Measurements from ENCODE around the gene ZNF556. TPM values are rescaled to one million over a fixed set of nuclear protein-coding genes. Genes with fewer than 3 reads are reported as not detected.

ZNF556 gene
- total and polyA plus RNA-seq, 2 experiments from 2014 or later = not detected

DNA sequence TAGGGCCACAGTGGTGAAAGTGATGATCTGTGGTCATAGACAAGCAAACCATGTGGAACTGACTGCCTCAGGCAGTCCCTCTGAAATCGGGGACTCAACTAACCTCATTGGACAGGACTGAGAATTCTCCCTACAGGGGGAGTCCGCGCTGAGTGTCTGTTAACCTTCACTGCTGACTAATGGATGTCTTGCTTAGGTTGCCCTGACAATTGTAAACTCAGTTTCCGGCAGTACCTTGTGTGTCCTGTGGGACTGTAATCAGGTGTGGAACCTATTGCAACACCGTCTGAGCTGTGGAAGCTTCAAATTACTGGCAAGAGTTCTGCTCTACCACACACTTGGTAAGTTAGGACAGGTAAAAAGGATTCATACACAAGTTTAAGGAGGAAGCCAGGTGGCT, 55.9 kb downstream of the ZNF556 start:
- no peaks in the 10 kb centered on the region for H3K79me2 ChIP-seq (replicated peaks; ENCODE audit: insufficient read depth)
- DNase-seq (ENCODE audit: low spot score) = peak; percentile 73

DNA sequence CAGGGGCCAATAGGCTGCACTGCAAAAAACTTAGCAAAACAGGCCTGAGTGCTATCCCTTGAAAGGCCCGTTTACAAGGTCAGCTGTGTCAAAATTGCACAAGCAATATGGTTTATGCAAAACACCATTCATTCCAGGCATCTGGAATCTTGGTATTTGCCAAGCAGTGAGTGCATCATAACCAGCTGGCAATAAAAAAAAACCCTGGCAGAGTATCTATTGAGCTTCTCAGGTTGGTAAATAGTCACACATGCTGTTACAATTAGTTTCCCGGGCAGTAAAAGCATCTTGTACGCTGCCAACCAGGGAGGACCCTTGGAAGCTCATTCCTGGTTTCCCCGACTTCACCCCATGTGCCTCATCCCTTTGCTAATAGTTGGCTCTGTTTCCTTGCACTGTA, 56.4 kb downstream of the ZNF556 start:
- H3K4me1 ChIP-seq (ENCODE audit: insufficient read depth) = peaks cover 8% of the 10 kb centered on the region; the same call in 1 of the 2 replicates
- DNase-seq (ENCODE audit: low spot score) (no peak), ATAC-seq (no peak)
- Mint-ChIP-seq H3K27ac (no peak overlapping the region), H3K36me3 (ENCODE audit: low read depth) (peaks cover 20% of the 10 kb centered on the region; the same call in 2 of the 3 replicates), H3K4me1 (peaks cover 5% of the 10 kb centered on the region; the same call in 1 of the 3 replicates), H3K9me3 (peaks cover 54% of the 10 kb centered on the region), H3K4me3 (no peak overlapping the region), H3K27me3 (ENCODE audit: insufficient read depth, low read depth, poor library complexity) (peaks cover 10% of the 10 kb centered on the region)
- peaks cover 16% of the 10 kb centered on the region; the same call in 1 of the 2 replicates for H3K36me3 ChIP-seq (ENCODE audit: insufficient read depth)
- H3F3A ChIP-seq (replicated peaks; ENCODE audit: low read depth) = no peaks in the 10 kb centered on the region
- no peaks in the 10 kb centered on the region for H3K9me2 ChIP-seq (ENCODE audit: insufficient read depth)
- no peaks in the 10 kb centered on the region for H4K20me1 ChIP-seq (replicated peaks; ENCODE audit: insufficient read depth)
- no peaks in the 10 kb centered on the region for H3K27me3 ChIP-seq (ENCODE audit: insufficient read depth)
- no peak overlapping the region for H2AFZ ChIP-seq
- H3K4me3 ChIP-seq = no peak overlapping the region
- H3K4me2 ChIP-seq = no peak overlapping the region
- H3K27ac ChIP-seq (ENCODE audit: low read depth) = no peak overlapping the region
- H3K79me2 ChIP-seq (replicated peaks; ENCODE audit: insufficient read depth) = no peaks in the 10 kb centered on the region
- TF ChIP-seq JUNB (IDR thresholded peaks at IDR 0.05; ENCODE audit: unreplicated experiment) (no peak), CTCF (conservative IDR thresholded peaks at IDR 0.05; ENCODE audit: low read depth in 2 of 2) (no peak), ZNF114 (CRISPR knock-in tag; IDR thresholded peaks at IDR 0.05) (no peak), POLR2AphosphoS5 (IDR thresholded peaks at IDR 0.05; ENCODE audit: low read depth) (no peak), ZNF331 (CRISPR knock-in tag; IDR thresholded peaks at IDR 0.05; ENCODE audit: low read depth) (no peak), CREB1 (CRISPR knock-in tag; IDR thresholded peaks at IDR 0.05; ENCODE audit: low read depth) (no peak)
- TF ChIP-seq, protein P1, sequence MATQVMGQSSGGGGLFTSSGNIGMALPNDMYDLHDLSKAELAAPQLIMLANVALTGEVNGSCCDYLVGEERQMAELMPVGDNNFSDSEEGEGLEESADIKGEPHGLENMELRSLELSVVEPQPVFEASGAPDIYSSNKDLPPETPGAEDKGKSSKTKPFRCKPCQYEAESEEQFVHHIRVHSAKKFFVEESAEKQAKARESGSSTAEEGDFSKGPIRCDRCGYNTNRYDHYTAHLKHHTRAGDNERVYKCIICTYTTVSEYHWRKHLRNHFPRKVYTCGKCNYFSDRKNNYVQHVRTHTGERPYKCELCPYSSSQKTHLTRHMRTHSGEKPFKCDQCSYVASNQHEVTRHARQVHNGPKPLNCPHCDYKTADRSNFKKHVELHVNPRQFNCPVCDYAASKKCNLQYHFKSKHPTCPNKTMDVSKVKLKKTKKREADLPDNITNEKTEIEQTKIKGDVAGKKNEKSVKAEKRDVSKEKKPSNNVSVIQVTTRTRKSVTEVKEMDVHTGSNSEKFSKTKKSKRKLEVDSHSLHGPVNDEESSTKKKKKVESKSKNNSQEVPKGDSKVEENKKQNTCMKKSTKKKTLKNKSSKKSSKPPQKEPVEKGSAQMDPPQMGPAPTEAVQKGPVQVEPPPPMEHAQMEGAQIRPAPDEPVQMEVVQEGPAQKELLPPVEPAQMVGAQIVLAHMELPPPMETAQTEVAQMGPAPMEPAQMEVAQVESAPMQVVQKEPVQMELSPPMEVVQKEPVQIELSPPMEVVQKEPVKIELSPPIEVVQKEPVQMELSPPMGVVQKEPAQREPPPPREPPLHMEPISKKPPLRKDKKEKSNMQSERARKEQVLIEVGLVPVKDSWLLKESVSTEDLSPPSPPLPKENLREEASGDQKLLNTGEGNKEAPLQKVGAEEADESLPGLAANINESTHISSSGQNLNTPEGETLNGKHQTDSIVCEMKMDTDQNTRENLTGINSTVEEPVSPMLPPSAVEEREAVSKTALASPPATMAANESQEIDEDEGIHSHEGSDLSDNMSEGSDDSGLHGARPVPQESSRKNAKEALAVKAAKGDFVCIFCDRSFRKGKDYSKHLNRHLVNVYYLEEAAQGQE (IDR thresholded peaks at IDR 0.05; ENCODE audit: unreplicated experiment) = no peak

More for the DNA sequence above, 55.9 kb downstream of the ZNF556 start:
- Histone ChIP-seq H3K27ac (ENCODE audit: low read depth) (no peak overlapping the region), H3K36me3 (ENCODE audit: insufficient read depth) (peaks cover 22% of the 10 kb centered on the region; the same call in 1 of the 2 replicates), H3K9me2 (ENCODE audit: insufficient read depth) (no peaks in the 10 kb centered on the region), H3K4me2 (no peak overlapping the region), H3F3A (replicated peaks; ENCODE audit: low read depth) (no peaks in the 10 kb centered on the region), H3K4me1 (ENCODE audit: insufficient read depth) (peaks cover 8% of the 10 kb centered on the region; the same call in 1 of the 2 replicates), H2AFZ (no peak overlapping the region), H3K27me3 (ENCODE audit: insufficient read depth) (no peaks in the 10 kb centered on the region), H3K4me3 (no peak overlapping the region), H4K20me1 (replicated peaks; ENCODE audit: insufficient read depth) (no peaks in the 10 kb centered on the region)
- no peak overlapping the region for H3K4me3 Mint-ChIP-seq
- H3K36me3 Mint-ChIP-seq (ENCODE audit: low read depth) = peaks cover 22% of the 10 kb centered on the region; the same call in 2 of the 3 replicates
- peaks cover 58% of the 10 kb centered on the region for H3K9me3 Mint-ChIP-seq
- peak in 1 of 2 experiments; percentile 20; a peak in 1 of 4 replicates for TF ChIP-seq CTCF (conservative IDR thresholded peaks at IDR 0.05; ENCODE audit: low read depth in 2 of 2)
- TF ChIP-seq, protein P1 (IDR thresholded peaks at IDR 0.05; ENCODE audit: unreplicated experiment) = no peak
- ATAC-seq = peak; percentile 72
- H3K4me1 Mint-ChIP-seq = peaks cover 5% of the 10 kb centered on the region; the same call in 1 of the 3 replicates
- H3K27ac Mint-ChIP-seq = no peak overlapping the region
- H3K27me3 Mint-ChIP-seq (ENCODE audit: insufficient read depth, low read depth, poor library complexity) = peaks cover 10% of the 10 kb centered on the region

Measured in GM23338 (cell line).